Measurements from ENCODE around the gene GAB2.
"Not testable (repeated sequence)": the region's sequence is repeated elsewhere in the genome, so short reads cannot be mapped to it uniquely, and the experiment has no call there.

The GAB2 gene

DNA sequence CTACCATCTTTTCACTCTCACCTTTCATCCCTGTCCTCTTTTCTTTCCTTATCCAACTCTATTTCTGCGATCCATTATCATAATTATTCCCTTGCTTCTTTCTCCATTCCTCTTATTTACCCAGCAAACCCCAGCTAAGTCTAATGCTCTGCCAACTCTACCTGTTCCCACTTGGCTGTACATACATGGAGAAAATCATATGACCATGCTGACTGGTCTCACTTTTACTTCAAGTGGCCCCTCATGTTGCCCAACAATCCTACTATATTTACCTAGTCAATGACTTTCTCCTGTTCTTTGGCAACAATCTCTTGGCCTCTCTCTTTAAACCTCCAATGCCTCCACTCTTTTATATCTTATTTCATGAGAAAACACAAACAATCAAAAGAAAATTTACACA is 134.8 kb downstream of the GAB2 start:
- DNase-seq (ENCODE audit: low spot score) = no peak

DNA sequence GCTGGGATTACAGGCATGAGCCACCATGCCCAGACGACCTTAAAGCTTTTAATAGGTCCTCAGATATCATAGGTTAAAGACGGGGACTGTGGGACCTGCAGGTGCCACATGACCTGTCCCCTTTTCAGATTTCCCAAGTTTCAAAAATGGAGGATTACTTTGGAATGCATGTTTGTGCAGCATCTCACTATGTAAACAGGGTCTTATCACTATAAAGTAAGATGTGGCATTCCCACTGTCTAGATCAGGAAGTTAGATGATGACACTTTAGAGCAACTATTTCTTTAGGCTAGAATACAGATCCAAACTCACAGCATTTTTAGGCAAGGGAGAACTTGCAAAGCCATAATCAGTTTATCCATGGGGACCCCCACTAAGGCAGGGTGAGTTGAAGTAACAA is 136.1 kb downstream of the GAB2 start:
- no peak for DNase-seq (ENCODE audit: low spot score)

DNA sequence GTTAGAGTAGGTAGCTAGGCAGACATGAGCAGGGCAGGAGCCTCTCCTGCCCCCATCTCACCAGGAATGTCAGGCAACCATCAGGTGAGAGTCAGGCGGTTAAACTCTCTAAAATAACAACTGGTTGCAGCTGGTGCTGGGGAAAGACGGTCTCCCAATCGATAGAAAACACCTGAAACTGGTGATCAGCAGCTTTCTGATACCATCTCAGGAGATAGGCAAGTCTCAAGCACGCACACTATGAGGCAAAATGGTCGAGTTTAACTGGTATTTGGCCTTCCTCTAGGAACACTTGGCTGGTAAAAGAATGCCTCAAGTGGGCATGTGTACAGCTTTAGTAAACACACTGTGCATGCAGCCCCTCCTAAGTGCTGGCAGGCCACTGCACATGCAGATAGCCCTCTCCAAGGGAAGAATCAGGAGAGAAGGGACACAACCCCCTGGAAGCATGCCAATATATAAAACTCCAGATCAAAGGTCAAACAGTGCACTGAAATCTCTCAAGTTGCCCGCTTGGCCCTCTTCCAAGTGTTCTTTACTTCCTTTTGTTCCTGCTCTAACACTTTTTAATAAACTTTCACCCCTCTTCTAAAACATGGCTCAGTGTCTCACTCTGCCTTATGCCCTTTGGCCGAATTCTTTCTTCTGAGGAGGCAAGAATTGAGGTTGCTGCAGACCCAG is 140.2 kb downstream of the GAB2 start:
- no peak for DNase-seq (ENCODE audit: low spot score)

DNA sequence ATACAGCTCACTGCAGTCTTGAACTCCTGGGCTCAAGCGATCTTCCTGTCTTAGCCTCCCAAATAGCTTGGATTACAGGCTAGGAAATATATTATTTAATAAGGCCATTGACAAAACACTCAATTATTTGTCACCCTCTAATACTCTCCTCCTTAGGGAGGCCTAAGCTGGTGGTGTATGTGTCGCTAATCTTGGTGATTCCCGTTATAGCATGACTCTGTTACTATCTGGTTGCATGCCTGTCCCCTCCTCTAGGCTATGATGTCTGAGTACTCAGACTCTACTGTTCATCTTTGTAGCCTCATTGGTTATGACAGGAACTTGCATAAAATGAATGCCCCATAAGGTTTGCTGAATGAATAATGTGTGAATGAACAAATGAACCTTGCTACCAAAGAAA is 141.3 kb downstream of the GAB2 start:
- no peak for DNase-seq (ENCODE audit: low spot score)

DNA sequence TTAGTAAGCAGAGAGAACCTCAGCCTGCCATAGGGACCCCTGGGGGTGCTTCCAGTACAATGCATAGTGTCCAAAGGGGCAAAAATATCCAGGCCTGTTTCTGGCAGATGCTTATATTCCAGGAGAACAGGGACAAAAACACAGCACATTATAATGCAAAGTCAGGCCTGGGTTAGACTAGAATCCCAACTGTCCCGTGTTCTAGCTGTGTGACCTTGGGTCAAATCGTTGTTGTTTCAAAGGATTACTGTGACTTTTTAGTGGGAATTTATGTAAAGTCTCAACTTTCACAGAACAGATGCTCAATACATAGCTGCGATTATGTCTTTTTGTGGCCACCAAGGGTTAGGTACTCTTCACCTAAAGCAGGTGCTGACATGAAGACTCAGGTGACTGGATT is 142.9 kb downstream of the GAB2 start:
- DNase-seq (ENCODE audit: low spot score) = no peak

DNA sequence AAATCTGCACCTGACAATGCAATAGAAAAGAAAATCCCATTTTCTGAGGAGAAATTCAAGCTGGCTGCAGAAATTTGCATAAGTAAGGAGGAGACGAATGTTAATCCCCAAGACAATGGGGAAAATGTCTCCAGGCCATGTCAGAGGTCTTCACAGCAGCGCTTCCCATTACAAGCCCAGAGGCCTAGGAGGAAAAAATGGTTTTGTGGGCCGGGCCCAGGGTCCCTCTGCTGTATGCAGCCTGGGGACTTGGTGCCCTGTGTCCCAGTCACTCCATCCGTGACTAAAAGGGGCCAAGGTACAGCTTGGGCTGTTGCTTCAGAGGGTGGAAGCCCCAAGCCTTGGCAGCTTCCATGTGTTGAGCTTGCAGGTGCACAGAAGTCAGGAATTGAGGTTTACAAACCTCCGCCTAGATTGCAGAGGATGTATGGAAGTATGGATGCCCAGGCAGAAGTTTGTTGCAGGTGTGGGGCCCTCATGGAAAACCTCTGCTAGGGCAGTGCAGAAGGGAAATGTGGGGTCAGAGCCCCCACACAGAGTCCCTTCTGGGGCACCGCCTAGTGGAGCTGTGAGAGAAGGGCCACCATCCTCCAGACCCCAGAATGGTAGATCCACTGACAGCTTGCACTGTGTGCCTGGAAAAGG is 144.9 kb downstream of the GAB2 start:
- not testable (repeated sequence) for DNase-seq (ENCODE audit: low spot score)

DNA sequence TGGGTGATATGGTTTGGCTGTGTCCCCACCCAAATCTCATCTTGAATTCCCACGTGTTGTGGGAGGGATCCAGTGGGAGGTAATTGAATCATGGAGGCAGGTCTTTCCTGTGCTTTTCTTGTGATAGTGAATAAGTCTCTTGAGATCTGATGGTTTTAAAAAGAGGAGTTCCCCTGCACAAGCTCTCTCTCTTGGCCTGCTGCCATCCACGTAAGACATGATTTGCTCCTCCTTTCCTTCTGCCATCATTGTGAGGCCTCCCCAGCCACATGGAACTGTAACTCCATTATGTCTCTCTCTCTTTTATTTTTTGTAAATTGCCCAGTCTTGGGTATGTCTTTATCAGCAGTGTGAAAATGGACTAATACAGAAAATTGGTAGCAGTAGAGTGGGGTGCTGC is 145.8 kb downstream of the GAB2 start:
- DNase-seq (ENCODE audit: low spot score) = not testable (repeated sequence)

DNA sequence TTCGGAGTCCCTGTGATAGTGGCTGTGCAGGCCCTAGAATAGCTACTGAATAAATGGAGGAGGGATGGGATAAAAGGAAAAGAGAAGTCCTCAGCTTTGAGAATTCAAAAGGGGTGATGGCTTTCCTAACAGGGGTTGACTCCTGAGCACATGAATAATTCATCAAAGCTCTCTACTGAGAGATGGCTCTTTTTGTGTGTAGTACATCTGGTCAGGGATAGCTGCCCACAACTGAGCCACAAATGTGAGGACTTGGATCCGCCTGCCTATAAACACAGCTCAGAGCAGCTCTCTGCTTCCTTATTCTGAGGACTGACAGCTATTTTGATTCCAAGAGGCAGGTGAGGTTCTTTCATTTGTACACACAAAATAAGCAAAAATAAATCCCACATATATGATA is 146.6 kb downstream of the GAB2 start:
- DNase-seq (ENCODE audit: low spot score) = no peak

DNA sequence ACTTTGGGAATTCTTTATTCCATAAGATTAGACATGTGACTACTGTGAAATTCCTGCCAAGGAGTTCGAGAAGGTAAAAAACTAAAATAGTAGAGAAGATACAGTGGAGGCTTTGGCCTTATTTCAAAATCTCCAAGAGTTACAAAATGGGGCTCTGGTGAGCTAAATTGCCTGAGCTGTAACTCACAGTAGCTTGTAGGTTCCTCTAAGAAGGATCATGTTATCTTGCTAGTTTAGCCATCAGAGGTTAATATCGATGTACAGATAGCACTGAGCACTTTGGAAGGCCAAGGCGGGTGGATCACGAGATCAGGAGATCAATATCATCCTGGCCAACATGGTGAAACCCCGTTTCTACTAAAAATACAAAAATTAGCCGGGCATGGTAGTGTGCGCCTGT is 147.8 kb downstream of the GAB2 start:
- no peak for DNase-seq (ENCODE audit: low spot score)

DNA sequence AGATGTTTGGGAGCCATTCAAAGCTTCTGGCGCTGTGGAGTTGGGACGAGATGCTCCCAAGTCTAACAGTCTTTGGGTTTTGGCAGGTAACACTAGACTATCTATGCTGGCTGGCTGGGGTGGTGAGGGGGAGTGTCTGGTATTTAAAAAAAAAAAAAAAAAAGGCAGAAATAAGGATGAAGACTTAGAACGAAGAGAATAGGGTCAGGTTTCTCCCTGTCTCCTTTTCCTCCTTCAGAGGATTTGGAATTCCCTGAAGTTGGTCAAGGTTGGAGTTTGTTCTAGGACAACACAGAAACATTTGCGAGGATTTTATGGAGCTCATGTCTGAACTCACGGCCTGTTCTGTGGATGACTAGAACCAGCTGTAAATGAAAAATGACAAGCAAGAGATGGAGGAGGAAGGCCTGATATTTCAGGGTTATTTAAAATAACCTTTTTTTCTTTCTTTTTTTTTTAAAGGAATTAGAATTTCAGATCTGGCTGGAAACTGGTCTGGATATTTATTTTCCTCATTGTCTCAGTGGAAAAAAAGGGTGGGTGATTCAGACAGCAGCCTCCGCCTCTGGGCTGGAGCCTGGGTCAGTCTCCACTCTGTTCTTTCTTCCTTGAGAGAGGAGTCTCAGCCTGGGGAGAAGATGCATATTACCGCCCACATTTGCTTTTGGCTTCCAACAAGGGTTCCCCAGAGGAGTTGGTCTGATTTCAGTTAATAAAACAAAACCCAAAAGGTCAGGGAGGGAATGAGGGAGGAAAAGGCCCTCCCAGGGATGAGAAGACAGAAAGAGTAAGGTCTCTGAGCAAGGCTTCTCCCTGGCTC is 148.8 kb downstream of the GAB2 start:
- DNase-seq (ENCODE audit: low spot score) = no peak

DNA sequence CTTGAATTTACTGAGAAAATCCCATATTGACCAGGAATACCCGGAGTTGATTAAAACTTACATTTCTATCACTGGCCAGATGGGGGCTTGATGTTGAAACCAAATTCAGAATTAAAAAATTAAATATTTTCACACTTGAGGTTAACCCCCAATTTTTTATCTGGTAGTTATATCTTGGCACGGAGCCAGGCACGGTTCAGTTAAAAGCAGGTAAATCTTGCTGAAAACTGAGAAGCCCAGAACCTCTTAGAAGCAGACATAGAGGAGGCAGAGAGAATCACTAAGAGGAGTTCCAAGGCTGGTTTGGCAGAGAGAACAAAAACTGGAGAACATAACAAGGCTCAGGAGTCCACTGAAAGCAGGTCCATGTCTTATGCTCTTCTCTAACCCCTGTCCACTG is 151.2 kb downstream of the GAB2 start:
- DNase-seq (ENCODE audit: low spot score) = no peak

DNA sequence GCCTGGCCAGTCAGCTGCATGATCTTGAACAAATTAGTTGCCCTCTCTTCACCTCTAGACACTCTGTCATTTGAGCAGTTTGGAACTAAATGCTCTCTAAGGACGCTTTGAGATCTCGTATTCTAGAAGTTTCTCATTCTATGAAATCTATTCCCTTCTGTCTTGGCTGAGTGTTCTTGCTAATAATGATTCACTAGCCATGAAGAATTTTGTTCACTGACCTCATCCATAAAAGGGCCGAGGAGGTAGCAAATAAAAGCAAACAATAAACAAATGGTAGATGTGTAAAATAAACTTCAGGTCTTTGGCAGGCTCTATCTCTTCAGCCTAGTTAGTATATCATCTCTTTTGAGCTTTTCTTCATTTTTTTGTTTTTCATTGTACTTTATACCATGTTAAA is 152.3 kb downstream of the GAB2 start:
- DNase-seq (ENCODE audit: low spot score) = no peak

DNA sequence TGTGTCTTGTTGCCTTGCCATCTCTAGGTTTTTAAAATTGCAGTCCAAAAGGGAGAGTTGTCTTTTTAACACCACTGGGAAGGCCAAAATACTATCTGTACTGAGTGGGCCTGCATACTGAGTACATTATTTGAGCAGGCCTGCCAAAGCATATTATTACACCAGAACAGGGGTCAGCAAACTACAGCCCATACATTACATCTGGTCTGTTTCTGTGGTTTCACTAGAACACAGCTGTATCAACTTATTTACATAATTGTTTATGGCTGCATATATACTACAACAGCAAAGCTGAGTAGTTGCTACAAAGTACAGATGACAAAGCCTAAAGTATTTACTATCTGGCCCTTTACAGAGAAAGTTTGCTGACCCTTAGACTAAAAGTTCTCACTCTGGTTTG is 154.9 kb downstream of the GAB2 start:
- DNase-seq (ENCODE audit: low spot score) = no peak

DNA sequence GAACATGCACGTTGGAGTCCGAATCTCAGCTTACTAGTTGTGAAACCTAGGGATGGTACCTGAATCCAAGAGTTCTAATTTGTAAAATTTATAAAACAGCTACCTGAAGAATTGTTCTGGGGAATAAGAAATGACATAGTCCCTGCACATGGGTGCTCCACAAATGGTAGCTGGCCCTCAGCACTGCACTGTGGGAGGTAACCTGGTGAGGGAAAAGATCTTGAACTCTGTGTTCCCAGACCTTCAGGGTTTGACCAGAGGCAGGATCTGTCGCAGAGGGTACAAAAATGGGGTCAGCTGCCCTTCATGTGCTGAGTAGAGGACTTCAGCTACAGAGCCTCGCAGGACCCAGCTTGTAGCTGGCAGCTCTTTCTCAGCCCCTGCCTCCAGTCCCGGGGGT is 155.4 kb downstream of the GAB2 start:
- no peak for DNase-seq (ENCODE audit: low spot score)

DNA sequence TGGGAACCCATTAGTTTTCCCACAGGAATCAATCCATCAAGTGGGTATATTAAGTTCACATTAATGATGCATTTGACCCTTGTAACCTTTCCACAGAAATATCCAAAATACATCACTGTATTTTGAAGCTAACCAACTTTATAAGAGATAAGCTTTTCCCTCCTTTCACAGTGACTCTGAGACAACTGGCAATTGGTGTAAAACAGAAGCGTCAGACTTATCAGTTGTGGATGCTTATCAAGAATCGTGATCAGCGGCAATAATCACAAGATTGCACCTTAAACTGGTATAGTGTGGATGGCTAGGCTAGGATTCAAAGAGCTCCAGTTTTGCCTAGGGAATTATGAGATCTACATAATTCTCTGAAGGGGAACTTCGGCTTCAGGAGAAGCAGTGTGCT is 155.8 kb downstream of the GAB2 start:
- no peak for DNase-seq (ENCODE audit: low spot score)

DNA sequence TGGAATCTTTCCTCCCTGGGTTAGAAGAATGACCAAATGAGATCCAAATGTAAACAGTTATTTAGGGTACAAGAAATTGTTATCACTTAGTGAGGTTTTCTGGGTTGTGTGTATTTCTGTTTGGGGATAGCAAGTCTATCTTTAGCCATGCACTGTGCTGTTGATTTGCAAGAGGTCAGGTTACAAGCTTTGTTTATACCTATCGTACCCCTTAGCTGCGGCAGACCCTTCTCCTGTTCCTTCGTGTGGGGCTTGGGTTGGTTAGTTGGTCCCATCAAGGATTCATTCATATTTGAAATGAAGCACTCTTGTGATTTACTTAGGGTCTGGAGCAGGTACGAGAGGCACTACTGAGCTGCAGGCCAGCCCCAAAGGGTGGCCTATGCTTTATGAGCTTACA is 156.3 kb downstream of the GAB2 start:
- DNase-seq (ENCODE audit: low spot score) = no peak

DNA sequence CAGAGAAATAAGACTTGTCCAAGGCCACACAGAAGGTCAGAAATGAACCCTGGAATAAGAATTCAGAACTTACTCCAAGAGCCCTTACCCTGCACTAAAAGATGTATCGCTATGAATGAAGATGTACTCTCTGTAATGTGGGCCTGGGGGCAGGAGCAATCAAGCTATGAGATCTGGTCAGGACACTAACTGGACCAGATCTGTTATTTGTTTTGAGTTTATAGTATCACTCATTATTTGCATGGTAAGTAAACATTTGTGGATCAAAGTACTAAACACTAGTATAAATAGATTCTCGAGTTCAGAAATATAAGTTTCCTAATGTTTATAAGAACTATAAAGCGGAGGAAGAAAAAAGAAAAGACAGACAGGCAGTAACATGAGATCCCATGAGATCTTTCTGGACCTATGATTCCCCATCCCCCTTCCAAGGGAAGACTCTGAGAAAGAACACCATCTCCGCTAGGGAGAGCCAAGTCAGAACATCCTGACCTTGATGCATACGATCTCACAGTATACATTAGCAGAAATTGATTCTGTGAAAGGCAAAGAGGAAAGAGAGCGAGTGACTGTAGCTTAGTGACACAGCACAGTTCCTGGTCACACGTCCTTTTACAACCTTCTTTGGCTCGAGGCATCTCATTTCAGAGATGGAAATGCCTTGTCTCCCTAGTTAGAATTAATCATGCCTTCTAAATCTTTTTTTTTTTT is 157.7 kb downstream of the GAB2 start:
- DNase-seq (ENCODE audit: low spot score) = no peak

DNA sequence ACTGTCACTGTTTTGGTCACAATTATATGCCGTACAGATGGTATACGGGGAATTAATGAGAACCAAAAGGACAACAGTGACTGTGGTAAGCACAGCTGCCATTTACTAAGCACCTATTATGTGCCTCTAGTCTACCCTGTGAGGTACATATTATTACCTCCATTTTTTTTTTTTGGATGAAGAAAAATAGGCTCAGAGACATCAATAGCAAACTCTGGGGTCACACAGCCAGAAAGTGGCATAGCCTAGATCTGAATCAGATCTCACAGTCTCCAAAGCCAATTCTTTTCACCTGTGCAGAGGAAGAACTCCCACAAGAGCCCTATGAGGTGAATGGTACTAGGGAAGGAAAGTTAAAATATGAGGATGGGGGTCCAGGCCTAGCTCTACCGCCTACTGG is 160.0 kb downstream of the GAB2 start:
- DNase-seq (ENCODE audit: low spot score) = no peak

DNA sequence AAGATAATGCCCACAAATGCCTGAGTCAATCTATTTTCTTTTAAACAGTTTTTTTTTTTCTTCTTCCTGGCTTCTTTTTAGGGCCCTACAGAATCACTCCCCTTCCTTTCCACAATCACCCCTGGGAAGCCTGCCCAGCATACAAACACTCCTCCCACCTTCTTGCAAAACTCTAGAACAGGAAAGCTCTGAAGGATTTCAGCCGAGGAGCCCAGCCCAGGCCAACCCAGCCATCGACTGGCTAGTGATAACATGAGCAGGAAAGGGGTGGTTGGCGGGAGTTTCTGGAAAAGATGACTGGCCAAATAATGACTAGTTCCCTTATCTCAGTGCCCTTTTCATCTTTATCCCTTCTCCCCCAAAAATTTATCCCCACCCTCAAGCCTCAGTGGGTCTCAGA is 160.7 kb downstream of the GAB2 start:
- DNase-seq (ENCODE audit: low spot score) = no peak

DNA sequence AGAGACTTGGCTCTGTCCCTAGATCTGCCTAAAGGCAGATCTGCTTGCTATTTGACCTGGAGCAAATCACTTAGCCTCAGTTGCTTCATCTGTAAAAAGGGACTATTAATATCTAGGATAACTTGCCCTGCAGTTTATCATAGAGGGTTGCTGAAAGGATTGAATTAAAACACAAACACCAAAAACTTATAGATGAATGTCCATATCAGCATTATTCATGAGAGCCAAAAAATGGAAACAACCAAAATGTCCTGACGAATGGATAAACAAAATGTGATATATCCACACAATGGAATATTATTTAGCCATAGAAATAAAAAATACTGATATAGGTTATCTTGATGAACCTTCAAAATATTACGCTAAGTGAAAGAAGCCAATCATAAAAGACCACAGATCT is 161.7 kb downstream of the GAB2 start:
- no peak for DNase-seq (ENCODE audit: low spot score)

DNA sequence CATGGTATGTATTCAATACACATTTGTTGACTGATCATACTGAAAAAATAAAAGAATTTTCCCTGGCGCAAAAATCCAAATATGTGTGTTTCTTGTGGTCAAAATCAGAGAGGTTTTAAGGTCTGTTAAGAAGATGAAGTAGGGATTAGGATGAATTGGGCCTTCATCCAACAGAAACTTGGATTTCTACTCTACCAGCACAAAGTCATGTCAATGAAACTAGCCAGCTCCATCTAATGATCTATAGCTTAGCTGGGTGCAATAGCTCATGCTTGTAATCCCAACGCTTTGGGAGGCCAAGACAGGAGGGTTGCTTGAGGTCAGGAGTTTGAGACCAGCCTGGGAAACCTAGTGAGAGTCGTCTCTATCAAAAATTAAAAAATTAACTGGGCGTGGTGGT is 163.4 kb downstream of the GAB2 start:
- DNase-seq (ENCODE audit: low spot score) = no peak

DNA sequence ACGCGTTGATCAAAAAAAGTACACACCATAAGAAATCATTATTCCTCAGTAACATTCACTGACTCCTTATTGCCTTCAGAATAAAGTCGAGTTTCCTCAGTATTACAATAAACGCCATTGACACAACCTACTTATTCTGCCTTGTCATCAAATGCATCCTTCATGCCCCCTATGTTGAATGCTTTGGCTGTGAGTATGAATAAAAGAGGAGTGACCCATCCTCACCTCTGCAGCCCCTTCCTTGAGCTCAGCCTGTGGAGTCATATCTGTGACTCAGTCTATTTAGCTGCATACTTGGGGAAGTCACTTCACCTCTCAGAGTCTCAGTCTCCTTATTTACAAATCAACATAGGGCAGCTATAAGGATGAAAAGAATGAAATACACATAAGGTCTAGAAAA is 163.8 kb downstream of the GAB2 start:
- DNase-seq (ENCODE audit: low spot score) = no peak
